ENCODE results near the gene OPCML. TPM values are rescaled to one million over a fixed set of nuclear protein-coding genes. Genes with fewer than 3 reads are reported as not detected.

Gene OPCML
- not detected for polyA plus RNA-seq

DNA sequence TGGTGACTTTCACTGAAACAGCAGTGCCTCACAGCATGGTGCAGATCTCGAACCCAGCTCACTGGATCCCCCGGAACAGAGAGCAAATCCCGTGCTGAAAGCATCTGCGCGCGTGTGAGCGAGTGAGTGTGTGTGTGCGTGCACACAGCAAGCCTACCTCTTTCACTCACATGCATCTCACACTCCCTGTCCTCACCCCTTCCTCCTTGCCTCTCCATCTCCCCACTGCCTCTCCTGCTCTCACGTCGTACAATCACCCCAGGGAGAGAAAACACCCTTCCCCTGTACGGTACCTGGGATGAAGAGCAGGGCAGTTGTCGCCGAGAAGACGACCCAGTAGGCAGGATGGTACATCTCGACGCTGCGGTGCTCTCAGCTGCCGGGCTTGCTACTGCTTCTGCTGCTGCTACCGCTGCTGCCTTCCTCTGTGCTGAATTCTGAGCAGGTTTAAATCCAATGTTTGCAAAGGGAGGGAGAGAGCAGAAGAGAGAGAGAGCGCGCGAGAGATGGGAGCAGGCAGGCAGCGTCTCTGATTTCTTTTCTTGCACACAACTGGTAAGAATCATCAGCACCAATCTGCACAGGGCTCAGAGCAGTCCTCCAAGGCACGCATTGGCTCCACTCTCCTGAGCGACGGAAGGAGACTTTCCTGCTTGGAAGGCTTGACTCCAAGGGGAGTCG, at the start of gene OPCML:
OPCML (minus strand) TSS at position 531 of the 681 bp plus-strand sequence.
- Mint-ChIP-seq H3K4me1 (no peaks in the 10 kb centered on the region), H3K27me3 (ENCODE audit: low read depth in 3 of 3) (peaks cover 8 to 19% (median 16%) of the 10 kb centered on the region in 3 donors), H3K4me3 (no peak within 1 kb of the TSS), H3K27ac (no peak within 1 kb of the TSS), H3K36me3 (no peaks in the 10 kb centered on the region), H3K9me3 (peaks cover 0 to 7% (median under 1%) of the 10 kb centered on the region in 6 donors)
- no peak for DNase-seq

DNA sequence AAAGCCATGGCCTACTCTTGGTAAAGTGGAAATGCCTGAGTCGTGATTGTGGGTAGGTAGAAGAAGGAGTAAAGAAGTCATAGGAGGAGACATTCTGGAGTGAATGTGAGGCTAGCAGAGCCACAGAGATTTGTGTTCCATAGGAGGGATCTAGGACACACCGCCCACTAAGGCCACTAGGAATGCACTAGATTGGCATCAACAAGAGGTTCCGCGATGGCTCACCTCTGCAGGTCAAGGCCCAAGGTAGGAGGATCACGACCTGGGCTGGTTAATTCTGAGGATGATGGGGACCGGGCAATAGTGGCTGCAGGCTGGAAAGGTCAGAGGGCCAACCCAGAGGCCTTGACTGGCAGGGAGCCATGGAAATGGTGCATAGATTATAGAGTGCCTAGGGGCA, 48.8 kb upstream of the OPCML start:
- no peak overlapping the region for H3K27ac Mint-ChIP-seq
- DNase-seq, result no peak
- H3K9me3 Mint-ChIP-seq, result peaks cover 0 to 7% (median 2%) of the 10 kb centered on the region in 6 donors
- H3K27me3 Mint-ChIP-seq (ENCODE audit: low read depth in 3 of 3), result peaks cover 0 to 3% (median 2%) of the 10 kb centered on the region in 3 donors
- no peaks in the 10 kb centered on the region for H3K4me1 Mint-ChIP-seq
- no peak overlapping the region for H3K4me3 Mint-ChIP-seq
- H3K36me3 Mint-ChIP-seq, result peaks cover 0 to 4% (median 0%) of the 10 kb centered on the region in 3 donors

DNA sequence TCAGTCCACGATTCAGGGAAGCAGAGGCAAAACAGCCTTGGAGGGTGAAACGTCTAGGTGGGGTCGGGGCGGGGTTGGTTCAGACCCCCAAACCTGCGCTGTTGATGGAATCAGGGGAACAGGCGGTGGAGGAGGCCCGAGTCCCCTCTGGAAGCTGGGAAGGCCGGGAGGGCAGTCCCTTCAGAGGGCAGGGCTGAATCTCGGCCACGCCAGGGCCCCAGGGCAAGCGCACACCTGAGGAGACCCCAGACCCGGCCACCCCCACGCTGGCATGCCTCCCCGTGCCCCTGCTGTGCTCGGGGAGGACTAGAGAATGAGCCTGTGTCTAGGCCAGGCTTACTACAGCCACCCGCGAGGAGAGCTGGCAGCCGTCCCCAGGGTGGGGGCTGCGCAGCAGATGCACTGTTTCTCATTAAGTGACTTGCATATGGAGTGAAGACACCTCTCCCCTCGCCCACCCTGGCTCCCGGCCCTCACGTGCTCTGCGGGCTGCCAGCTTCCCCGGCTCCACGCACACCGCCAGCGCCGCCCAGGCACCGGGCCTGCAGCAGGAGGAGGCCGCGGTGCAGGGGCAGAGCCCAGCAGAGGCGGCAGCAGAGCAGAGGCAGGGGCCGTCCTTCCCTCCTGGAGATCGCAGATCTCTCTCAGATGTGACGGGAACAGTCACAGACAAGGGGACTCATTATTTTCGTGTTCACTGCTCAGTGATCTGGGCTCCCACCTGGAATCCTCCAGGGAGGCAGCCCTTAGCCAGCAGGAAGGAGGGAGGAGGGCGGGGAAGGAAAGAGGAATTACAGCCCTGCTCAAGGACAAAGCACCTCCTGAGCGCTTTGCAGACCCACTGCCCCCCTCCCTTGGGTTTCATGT, 47.1 kb upstream of the OPCML start:
- no peaks in the 10 kb centered on the region for H3K4me1 Mint-ChIP-seq
- peaks cover 0 to 10% (median 2%) of the 10 kb centered on the region in 6 donors for H3K9me3 Mint-ChIP-seq
- H3K36me3 Mint-ChIP-seq, result peaks cover 0 to 4% (median 0%) of the 10 kb centered on the region in 3 donors
- peaks cover 0 to 4% (median 3%) of the 10 kb centered on the region in 3 donors for H3K27me3 Mint-ChIP-seq (ENCODE audit: low read depth in 3 of 3)
- no peak for DNase-seq
- H3K4me3 Mint-ChIP-seq, result no peak overlapping the region
- no peak overlapping the region for H3K27ac Mint-ChIP-seq

DNA sequence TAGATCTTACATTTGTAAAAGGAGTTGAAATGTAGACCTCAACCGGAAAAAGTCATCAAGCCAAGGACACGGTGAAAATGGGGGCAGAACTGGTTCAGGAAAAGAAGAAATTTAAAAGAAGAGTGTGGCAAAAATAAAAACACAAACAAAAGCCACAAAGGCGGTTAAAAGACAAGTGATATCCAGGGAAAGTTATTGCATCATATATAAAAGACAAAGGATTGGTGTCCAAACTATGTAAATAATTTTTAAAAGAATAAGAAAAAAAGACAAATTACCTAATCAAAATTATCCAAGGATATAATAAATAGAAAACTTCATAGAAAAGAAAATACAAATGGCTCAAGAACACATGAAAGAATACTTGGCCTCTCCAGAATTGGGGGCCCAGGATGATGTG, 45.1 kb upstream of the OPCML start:
- H3K27me3 Mint-ChIP-seq (ENCODE audit: low read depth in 3 of 3), result peaks cover 0 to 4% (median 3%) of the 10 kb centered on the region in 3 donors
- H3K27ac Mint-ChIP-seq, result no peak overlapping the region
- peaks cover 0 to 4% (median 0%) of the 10 kb centered on the region in 3 donors for H3K36me3 Mint-ChIP-seq
- H3K4me3 Mint-ChIP-seq, result no peak overlapping the region
- peaks cover 0 to 10% (median 2%) of the 10 kb centered on the region in 6 donors for H3K9me3 Mint-ChIP-seq
- H3K4me1 Mint-ChIP-seq, result no peaks in the 10 kb centered on the region
- no peak for DNase-seq

DNA sequence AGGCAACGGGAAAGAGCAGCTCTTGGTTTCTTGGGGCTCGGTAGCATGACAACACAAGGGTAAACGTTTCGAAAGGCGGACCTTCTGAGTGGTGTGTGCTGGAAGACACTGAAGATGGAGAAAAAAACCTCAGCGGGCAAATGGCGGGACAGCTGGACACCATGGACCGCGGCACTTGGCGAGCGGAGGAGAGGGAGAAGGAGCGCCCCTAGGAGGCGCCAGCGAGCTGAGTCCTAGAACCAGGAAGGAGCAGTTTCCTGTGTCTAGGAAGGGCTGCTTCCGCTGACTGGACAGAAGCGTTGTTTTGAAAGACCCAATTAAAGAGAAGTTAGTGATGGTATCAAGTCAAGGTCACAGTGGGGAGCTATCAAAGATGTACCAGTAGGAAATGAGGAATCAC, 44.0 kb upstream of the OPCML start:
- peaks cover 0 to 4% (median 0%) of the 10 kb centered on the region in 3 donors for H3K36me3 Mint-ChIP-seq
- H3K9me3 Mint-ChIP-seq, result peaks cover 0 to 10% (median 2%) of the 10 kb centered on the region in 6 donors
- peak overlapping the region in 1 of 6 donors; percentile 9 for H3K27ac Mint-ChIP-seq
- H3K27me3 Mint-ChIP-seq (ENCODE audit: low read depth in 3 of 3), result peaks cover 0 to 4% (median 3%) of the 10 kb centered on the region in 3 donors
- H3K4me1 Mint-ChIP-seq, result no peaks in the 10 kb centered on the region
- H3K4me3 Mint-ChIP-seq, result peak overlapping the region in 3 of 5 donors; percentile 38 to 56 (median 49)
- DNase-seq, result no peak

DNA sequence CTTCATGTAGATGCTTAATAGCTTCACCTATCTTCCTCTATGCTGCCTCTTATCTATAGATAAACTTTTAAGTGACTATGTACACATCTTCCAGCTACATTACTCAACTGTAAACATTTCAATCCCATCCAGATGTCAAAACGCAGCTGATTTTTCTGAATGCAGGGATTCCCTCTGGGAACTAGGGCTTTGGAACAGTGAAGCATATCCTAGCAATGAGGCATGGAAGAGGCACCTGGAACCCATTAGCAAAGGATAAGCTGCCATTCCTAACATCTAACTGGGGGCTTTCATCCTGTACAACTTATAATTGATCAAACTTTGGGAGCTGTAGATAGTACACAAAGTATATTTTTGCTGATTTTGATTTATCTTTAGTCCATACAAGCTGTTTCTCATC, 40.8 kb upstream of the OPCML start:
- Mint-ChIP-seq H3K36me3 (no peaks in the 10 kb centered on the region), H3K27ac (no peak overlapping the region), H3K27me3 (ENCODE audit: low read depth in 3 of 3) (peaks cover 0 to 3% (median 0%) of the 10 kb centered on the region in 3 donors), H3K9me3 (peaks cover 0 to 10% (median 2%) of the 10 kb centered on the region in 6 donors), H3K4me1 (no peaks in the 10 kb centered on the region), H3K4me3 (no peak overlapping the region)
- DNase-seq, result no peak

DNA sequence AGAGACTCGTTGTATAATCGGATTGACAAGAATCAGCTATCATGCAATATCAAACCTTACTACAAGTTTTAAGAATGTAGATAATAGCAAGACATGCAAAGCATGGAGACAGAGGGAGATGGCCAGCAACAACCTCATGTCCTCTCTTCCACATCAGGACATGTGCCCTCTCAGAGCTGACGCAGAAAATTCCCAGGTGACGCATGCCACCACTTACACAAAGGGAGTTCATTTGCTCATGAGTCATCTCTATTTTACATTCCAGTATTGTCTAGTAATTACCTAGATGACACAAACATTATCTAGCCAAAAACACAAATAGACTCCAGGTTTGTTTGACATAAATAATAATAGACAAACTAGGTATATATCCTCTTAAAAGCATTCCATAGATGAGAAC, 38.1 kb upstream of the OPCML start:
- Mint-ChIP-seq H3K27ac (no peak overlapping the region), H3K9me3 (peaks cover 0 to 7% (median 0%) of the 10 kb centered on the region in 6 donors), H3K36me3 (no peaks in the 10 kb centered on the region), H3K4me1 (no peaks in the 10 kb centered on the region), H3K4me3 (no peak overlapping the region), H3K27me3 (ENCODE audit: low read depth in 3 of 3) (peaks cover 0 to 4% (median 3%) of the 10 kb centered on the region in 3 donors)
- no peak for DNase-seq

DNA sequence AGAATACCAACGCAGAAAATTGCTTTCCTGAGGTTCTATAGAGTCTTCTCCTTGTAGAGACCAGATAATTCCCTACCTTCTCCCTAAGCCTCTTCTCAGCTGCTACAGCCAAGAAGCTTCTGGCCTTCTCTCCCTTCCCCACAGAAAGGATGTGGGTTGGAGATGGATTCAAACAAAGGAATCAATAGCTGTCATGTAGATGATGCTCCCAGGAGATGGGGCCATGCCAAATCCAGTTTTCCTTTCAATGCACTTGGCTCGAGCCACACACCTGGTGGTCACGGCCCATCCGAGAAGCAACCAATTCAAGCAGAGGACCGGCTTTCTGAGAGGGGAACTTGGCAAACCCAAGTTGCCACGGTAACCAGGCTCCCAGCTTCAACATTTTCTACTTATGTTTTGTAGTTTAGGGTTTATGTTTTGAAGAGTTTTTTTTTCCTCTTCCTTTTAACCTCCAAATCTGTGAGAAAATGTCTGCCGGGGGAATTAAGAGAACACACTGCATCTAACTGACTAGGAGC, 31.3 kb upstream of the OPCML start:
- no peak for DNase-seq
- peaks cover 2 to 6% (median 2%) of the 10 kb centered on the region in 3 donors for H3K27me3 Mint-ChIP-seq (ENCODE audit: low read depth in 3 of 3)
- peaks cover 0 to 6% (median 0%) of the 10 kb centered on the region in 6 donors for H3K9me3 Mint-ChIP-seq
- no peaks in the 10 kb centered on the region for H3K36me3 Mint-ChIP-seq
- H3K27ac Mint-ChIP-seq, result no peak overlapping the region
- no peaks in the 10 kb centered on the region for H3K4me1 Mint-ChIP-seq
- H3K4me3 Mint-ChIP-seq, result no peak overlapping the region

DNA sequence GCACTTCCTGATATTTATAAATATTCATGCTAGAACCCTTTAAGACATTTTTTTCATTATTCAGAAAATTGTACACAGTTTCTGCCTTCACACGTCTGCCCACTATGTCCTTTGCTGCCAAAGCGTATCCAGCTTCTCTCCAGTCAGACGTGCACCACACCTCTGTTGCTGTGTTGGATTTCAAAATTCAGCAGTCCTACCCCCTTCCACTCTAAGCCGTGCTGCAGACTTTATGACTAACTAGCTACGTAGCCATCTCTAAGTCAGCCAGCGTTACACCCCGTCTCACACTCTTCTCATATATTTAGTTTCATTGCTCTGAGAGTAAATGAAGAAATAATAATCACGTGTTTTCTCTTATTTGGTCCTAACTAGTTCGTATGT, 28.2 kb upstream of the OPCML start:
- H3K27ac Mint-ChIP-seq, result no peak overlapping the region
- H3K9me3 Mint-ChIP-seq, result peaks cover 0 to 4% (median 2%) of the 10 kb centered on the region in 6 donors
- no peaks in the 10 kb centered on the region for H3K4me1 Mint-ChIP-seq
- no peak for DNase-seq
- no peaks in the 10 kb centered on the region for H3K36me3 Mint-ChIP-seq
- peaks cover 2 to 3% (median 2%) of the 10 kb centered on the region in 3 donors for H3K27me3 Mint-ChIP-seq (ENCODE audit: low read depth in 3 of 3)
- no peak overlapping the region for H3K4me3 Mint-ChIP-seq

DNA sequence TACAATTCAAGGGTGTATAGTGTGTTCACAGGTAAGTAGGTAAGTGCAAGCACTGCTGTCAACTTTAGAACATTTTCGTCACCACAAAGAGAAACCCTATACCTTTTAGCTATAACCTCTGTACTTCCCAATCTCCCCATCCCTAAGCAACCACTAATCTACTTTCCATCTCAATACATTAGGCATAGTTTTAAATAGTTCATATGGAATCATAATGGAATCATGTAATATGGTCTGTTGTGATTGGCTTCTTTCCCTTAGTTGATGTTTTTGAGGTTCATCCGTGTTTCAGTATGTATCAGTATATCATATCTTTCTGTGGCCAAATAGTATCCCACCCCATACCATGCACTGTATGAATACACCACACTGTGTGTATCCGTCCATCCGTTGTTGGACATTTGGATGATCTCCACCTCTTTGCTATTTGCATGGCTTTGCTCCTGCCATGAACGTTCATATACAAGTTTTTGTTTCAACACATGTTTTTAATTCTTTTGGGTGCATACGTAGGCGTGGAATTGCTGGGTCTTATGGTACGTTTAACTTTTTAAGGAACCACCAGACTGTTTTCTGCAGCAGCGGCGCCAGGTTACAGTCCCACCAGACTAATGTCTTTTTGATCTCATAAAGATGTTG, 27.7 kb upstream of the OPCML start:
- peaks cover 0 to 4% (median 2%) of the 10 kb centered on the region in 6 donors for H3K9me3 Mint-ChIP-seq
- DNase-seq, result no peak
- no peak overlapping the region for H3K4me3 Mint-ChIP-seq

DNA sequence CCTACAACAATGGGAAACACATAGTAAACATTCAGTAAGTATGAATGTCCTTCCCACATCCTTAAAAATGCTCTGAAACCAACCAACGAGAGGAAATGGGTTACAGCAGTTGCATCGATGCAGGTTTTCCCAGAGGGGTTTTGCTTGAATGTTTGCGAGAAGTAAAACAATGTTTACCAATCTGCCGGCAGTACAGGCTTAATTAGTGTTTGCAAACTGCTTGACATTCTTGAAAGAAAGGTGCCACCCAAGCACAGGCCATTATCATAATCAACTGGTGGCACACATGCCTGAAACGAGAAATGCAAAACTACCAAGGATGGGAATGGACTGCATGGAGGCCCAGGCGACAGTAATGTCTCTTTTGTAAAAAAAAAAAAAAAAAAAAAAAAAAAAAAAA, 27.1 kb upstream of the OPCML start:
- H3K4me3 Mint-ChIP-seq, result no peak overlapping the region
- H3K36me3 Mint-ChIP-seq, result no peaks in the 10 kb centered on the region
- DNase-seq, result no peak
- H3K9me3 Mint-ChIP-seq, result peaks cover 0 to 4% (median under 1%) of the 10 kb centered on the region in 6 donors
- H3K4me1 Mint-ChIP-seq, result no peaks in the 10 kb centered on the region
- H3K27me3 Mint-ChIP-seq (ENCODE audit: low read depth in 3 of 3), result peaks cover 2 to 3% (median 2%) of the 10 kb centered on the region in 3 donors
- no peak overlapping the region for H3K27ac Mint-ChIP-seq

More for the DNA sequence above, 27.7 kb upstream of the OPCML start:
- no peaks in the 10 kb centered on the region for H3K36me3 Mint-ChIP-seq
- no peak overlapping the region for H3K27ac Mint-ChIP-seq
- H3K4me1 Mint-ChIP-seq, result no peaks in the 10 kb centered on the region
- H3K27me3 Mint-ChIP-seq (ENCODE audit: low read depth in 3 of 3), result peaks cover 2 to 3% (median 2%) of the 10 kb centered on the region in 3 donors

DNA sequence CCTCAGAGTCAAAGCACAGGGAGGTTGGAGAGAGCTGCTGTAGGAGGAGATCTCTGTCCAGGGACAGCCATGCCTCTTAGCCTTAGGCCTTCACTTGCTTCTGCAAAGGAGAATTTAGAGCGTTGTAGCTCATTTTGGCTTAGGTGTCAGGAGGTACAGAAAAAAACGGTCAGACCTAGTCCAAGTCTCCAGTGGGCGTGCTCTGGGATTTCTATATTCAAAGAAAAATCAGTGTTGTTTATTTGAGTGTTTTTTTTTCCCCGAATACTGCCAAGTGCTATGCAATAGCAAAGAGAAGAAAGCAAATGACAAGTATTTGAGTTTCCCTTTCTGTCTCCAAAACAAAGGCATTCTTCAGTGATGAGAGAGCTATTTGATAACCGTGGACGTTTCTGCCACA, 22.7 kb upstream of the OPCML start:
- Mint-ChIP-seq H3K4me3 (no peak overlapping the region), H3K27me3 (ENCODE audit: low read depth in 3 of 3) (peaks cover 0 to 3% (median 2%) of the 10 kb centered on the region in 3 donors), H3K4me1 (no peaks in the 10 kb centered on the region), H3K27ac (no peak overlapping the region), H3K36me3 (no peaks in the 10 kb centered on the region), H3K9me3 (peaks cover 0 to 12% (median 0%) of the 10 kb centered on the region in 6 donors)
- no peak for DNase-seq

DNA sequence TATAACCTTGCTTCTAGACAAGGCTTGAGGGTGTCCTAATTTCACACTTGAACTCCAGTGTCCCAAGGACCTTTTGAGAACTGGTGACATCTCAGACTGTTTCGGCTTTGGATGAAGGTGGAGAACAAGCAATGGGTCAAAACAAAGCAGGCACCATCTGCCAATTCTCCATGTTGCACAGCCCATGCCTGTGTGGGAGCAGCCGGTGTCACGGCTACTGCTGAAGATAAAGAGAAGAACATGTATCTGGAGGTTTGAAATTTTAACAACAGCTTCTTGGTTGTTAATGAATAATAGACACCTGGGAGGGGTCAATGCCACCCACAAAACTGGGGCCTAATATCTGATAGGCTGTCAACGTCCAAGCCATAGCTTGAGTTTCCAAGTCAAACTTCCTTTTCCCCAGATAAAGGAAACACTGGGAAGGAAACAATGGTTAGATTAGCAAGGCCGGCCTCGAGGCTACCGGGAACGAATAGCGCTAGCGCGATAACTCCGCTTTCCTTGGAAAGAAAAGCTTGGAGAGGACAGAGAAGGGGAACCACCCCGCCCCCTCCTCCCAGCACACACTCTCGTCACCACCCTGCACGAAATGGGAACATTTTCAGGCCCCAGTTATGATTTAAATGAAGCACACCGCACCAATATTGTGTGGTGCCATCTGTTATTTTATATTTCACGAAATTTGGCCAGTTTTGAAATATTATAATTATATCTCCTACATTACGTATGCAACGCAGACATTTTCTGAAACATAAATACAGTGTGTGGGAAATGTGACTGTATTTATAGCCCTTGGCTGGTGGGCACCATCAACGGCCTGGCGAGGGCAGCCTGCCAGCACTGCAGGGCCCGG, 21.8 kb upstream of the OPCML start:
- Mint-ChIP-seq H3K27me3 (ENCODE audit: low read depth in 3 of 3) (peaks cover 0 to 3% (median 2%) of the 10 kb centered on the region in 3 donors), H3K27ac (no peak overlapping the region), H3K9me3 (peaks cover 0 to 8% (median 0%) of the 10 kb centered on the region in 6 donors), H3K4me1 (no peaks in the 10 kb centered on the region), H3K36me3 (no peaks in the 10 kb centered on the region), H3K4me3 (no peak overlapping the region)
- DNase-seq, result no peak

All from immature natural killer cell (primary cell).